Measurements from ENCODE around the gene CCDC92.

DNA sequence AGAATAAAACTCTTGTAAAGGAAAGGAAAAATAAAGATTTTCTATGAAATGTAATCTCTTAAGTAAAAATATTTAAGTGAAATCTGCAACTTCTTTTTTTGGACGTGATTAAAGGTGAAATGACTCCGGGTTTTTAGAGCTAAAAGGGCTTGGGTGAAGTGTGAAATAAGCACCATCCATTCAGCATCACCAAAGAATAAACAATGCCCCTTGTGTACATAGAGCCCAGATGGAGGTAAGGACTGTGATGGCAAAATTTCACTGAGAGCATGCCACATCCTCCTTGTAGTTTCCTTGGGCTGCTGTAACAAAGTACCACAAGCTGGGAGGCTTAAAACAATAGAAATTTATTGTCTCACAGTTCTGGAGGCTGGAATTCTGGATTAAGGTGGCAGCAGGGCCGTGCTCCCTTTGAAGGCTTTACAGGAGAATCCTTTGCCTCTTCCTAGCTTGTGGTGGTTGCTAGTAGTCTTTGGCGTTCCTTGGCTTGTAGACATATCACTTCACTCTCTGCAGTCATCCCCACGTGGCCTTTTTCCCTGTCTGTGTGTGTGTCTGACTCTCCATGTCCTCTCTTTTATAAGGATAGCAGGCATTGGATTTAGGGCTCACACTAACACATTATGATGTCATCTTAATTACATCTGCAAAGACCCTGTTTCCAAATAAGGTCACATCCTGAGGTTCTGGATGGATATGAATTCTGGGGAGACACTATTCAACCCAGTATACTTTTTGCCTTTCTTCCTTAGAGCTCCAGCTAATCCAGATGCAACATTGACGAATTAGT, 24.6 kb upstream of the CCDC92 start:
- TF ChIP-seq POLR2A (IDR thresholded peaks at IDR 0.05) = no peak
- TF ChIP-seq, protein P1, sequence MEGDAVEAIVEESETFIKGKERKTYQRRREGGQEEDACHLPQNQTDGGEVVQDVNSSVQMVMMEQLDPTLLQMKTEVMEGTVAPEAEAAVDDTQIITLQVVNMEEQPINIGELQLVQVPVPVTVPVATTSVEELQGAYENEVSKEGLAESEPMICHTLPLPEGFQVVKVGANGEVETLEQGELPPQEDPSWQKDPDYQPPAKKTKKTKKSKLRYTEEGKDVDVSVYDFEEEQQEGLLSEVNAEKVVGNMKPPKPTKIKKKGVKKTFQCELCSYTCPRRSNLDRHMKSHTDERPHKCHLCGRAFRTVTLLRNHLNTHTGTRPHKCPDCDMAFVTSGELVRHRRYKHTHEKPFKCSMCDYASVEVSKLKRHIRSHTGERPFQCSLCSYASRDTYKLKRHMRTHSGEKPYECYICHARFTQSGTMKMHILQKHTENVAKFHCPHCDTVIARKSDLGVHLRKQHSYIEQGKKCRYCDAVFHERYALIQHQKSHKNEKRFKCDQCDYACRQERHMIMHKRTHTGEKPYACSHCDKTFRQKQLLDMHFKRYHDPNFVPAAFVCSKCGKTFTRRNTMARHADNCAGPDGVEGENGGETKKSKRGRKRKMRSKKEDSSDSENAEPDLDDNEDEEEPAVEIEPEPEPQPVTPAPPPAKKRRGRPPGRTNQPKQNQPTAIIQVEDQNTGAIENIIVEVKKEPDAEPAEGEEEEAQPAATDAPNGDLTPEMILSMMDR (IDR thresholded peaks at IDR 0.05) = no peak
